Common myeloid progenitor, CD34-positive (primary cell): ENCODE measurements around the gene NMRAL1.
A peak's percentile ranks its signal among the peaks of the same experiment; 100 is the strongest.

Experiments used
- CTCF ChIA-PET: fragments of 350-600 bp; sonication (Branson Sonifier 250); formaldehyde crosslinking; loops from one replicate; lab custom pipeline; 2021; ENCODE audit warnings: antibody characterized with exemption; lab: Charles Lee
- POLR2A ChIA-PET: fragments of 350-600 bp; sonication (Branson Sonifier 250); formaldehyde crosslinking; loops from one replicate; lab custom pipeline; 2021; ENCODE audit warnings: antibody characterized with exemption; lab: Charles Lee
- DNase-seq, 3 donors: peaks; one replicate each; pipeline versions ENCODE4 v3.0.0 to v3.0.0-alpha.2; 2013
- H3K27ac ChIP-seq, 2 experiments: 1 replicate in 1 of 2; 2 replicates in 1 of 2; pipeline ENCODE4 v1.7.0; 2013; ENCODE audit warnings: inconsistent platforms in 2 of 2, low read length in 2 of 2, mild to moderate bottlenecking in 2 of 2, low read depth in 1 of 2, moderate library complexity in 1 of 2; ENCODE audit not compliant: severe bottlenecking in 2 of 2, insufficient read depth in 1 of 2, poor library complexity in 1 of 2
- H3K27me3 ChIP-seq, 5 experiments: replicated peaks in 2 of 5; 1 replicate in 3 of 5; 2 replicates in 2 of 5; pipeline versions ENCODE4 v1.6.1 to v1.7.0; 2013; ENCODE audit warnings: low read length in 4 of 5, mild to moderate bottlenecking in 2 of 5, moderate library complexity in 2 of 5, inconsistent platforms in 1 of 5; ENCODE audit not compliant: insufficient read depth in 5 of 5, control insufficient read depth in 4 of 5
- H3K36me3 ChIP-seq, 4 experiments: 1 replicate in 2 of 4; 2 replicates in 2 of 4; pipeline versions ENCODE4 v1.6.1 to v1.7.0; 2013; ENCODE audit warnings: low read length in 3 of 4, control low read depth in 1 of 4, mild to moderate bottlenecking in 1 of 4; ENCODE audit not compliant: control insufficient read depth in 4 of 4, insufficient read depth in 4 of 4
- H3K4me1 ChIP-seq, 4 experiments: 1 replicate in 3 of 4; 2 replicates in 1 of 4; pipeline versions ENCODE4 v1.6.1 to v1.7.1; 2013; ENCODE audit warnings: low read length in 3 of 4, mild to moderate bottlenecking in 3 of 4, control low read depth in 1 of 4, inconsistent platforms in 1 of 4, moderate library complexity in 1 of 4; ENCODE audit not compliant: control insufficient read depth in 4 of 4, insufficient read depth in 4 of 4; ENCODE audit errors: control extremely low read depth in 1 of 4
- H3K4me3 ChIP-seq, 7 experiments: 1 replicate in 4 of 7; 2 replicates in 3 of 7; pipeline versions ENCODE4 v1.5.1 to v1.7.0; 2013; ENCODE audit warnings: mild to moderate bottlenecking in 7 of 7, low read length in 6 of 7, moderate library complexity in 6 of 7, inconsistent platforms in 2 of 7, low read depth in 2 of 7, control low read depth in 1 of 7; ENCODE audit not compliant: insufficient read depth in 4 of 7, control insufficient read depth in 1 of 7; ENCODE audit errors: extremely low read depth in 1 of 7
- H3K9me3 ChIP-seq, 5 experiments: 1 replicate in 4 of 5; 2 replicates in 1 of 5; pipeline versions ENCODE4 v1.6.1 to v1.7.1; 2013; ENCODE audit warnings: low read length in 4 of 5, mild to moderate bottlenecking in 2 of 5, inconsistent platforms in 1 of 5, low read depth in 1 of 5, moderate library complexity in 1 of 5; ENCODE audit not compliant: control insufficient read depth in 4 of 5, insufficient read depth in 2 of 5; ENCODE audit errors: control extremely low read depth in 1 of 5
- WGBS: methylation state at CpG from one replicate; pipeline ENCODE4 v1.1.5; 2013; ENCODE audit not compliant: insufficient coverage; 5-methylcytosine and 5-hydroxymethylcytosine counted together

The NMRAL1 gene

DNA sequence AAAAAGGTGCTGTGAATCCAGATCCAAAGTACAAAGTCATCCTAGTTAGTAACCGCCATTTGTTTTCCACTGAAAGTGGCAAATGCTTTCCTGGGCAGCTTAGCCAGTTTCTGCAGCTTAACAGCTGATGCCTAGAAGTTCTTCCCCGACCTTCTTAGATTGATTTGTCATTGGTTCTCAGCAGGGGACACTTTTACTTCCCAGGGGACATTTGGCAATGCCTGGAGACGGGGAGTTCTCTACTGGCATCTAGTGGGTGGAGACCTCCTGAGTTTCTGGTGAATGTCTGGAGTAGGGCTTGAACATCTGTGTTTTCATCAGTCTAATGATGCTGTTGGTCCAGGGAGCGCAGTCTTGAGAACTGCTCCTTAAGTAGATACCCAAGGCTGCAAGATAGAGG lies 41.2 kb downstream of the NMRAL1 start:
- Histone ChIP-seq H3K9me3 (no peaks in the 10 kb centered on the region), H3K27me3 (no peaks in the 10 kb centered on the region), H3K4me1 (no peaks in the 10 kb centered on the region), H3K36me3 (peaks cover 11 to 62% (median 39%) of the 10 kb centered on the region in 4 experiments), H3K4me3 (no peak overlapping the region), H3K27ac (peak overlapping the region in 1 of 2 experiments; percentile 69)
- ChIA-PET CTCF (no interaction called here), POLR2A (no interaction called here)
- DNase-seq, result no peak
- whole genome bisulfite sequencing, result 93% methylated on average over 4 of the region's 4 CpGs

DNA sequence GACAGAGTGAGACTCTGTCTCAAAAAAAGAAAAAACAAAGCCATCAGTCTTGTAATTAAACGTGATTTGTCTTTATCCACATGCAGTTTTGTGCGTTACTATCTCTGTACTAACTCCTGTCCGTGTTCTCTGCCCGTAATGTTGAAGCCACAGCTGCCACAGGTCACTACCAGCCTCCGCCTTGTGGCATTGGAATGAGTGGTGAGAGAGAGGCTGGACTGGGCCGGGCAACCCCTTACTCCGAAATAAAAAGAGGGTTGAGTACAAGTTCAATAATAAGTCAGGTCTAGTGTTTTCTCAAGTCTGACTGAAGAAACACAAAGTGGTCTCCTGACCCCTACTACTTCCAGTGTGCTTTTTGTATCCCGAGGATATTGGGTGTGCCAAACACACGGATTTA lies 43.4 kb downstream of the NMRAL1 start:
- no peaks in the 10 kb centered on the region for H3K9me3 ChIP-seq
- no peak for DNase-seq
- no peaks in the 10 kb centered on the region for H3K27me3 ChIP-seq
- CTCF ChIA-PET, result no interaction called here
- H3K4me1 ChIP-seq, result peaks cover 7 to 14% (median 11%) of the 10 kb centered on the region in 4 experiments
- H3K4me3 ChIP-seq, result no peak overlapping the region
- 97% methylated on average over 9 of the region's 9 CpGs for WGBS
- no peak overlapping the region for H3K27ac ChIP-seq
- POLR2A ChIA-PET, result no interaction called here
- peaks cover 1 to 48% (median 31%) of the 10 kb centered on the region in 4 experiments for H3K36me3 ChIP-seq

DNA sequence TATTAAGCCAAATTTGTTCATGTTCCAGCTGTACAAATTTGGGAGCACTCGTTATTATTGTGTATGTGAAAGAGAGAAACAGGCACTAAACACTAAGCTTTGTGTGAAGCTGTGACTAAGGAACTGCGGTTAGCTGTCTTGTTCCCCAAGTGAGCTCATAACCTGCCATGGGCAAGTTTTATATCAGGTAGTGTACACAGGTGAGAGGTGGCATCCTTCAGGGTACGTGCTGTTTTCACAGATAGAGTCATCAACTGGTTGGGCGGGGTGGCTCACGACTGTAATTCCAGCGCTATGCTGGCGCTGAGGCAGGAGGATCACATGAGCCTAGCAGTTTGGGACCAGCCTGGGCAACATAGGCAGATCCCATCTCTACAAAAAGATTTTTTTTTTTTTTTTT lies 45.9 kb downstream of the NMRAL1 start:
- ChIA-PET CTCF (interaction anchor here (0.7 to 1.6 kb wide), 4 partner anchors 10 to 50 kb away, joined by 3 to 5 read pairs (median 3); no protein-coding TSS in a partner anchor), POLR2A (no interaction called here)
- H3K27ac ChIP-seq, result no peak overlapping the region
- no peaks in the 10 kb centered on the region for H3K9me3 ChIP-seq
- peaks cover 0 to 26% (median 13%) of the 10 kb centered on the region in 4 experiments for H3K36me3 ChIP-seq
- WGBS, result 100% methylated on average over 6 of the region's 7 CpGs
- DNase-seq, result no peak
- H3K27me3 ChIP-seq, result no peaks in the 10 kb centered on the region
- H3K4me3 ChIP-seq, result no peak overlapping the region
- peaks cover 10 to 20% (median 18%) of the 10 kb centered on the region in 4 experiments for H3K4me1 ChIP-seq

DNA sequence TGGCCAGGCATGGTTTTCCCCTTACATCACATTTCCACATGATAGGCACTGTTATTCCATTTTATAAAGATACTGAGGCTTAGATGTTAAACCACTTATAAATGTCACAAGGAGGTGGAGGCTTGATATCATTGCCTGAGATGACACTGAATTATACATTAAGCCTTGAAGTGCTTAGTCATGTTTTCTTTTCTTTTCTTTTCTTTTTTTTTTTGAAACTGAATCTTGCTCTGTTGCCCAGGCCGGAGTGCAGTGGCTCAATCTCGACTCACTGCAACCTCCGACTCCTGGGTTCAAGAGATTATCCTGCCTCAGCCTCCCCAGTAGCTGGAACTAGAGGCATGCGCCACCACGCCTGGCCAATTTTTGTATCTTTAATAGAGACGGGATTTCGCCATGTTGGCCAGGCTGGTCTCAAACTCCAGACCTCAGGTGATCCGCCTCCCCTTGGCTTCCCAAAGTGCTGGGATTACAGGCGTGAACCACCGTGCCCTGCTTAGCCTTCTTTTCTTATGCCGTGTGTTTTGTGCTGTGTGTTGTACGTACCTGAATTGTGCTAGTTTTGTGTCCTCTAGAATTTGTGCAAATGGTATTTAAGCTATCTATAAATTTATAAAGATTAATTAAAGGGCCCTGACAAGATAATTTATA lies 47.6 kb downstream of the NMRAL1 start:
- DNase-seq, result no peak
- CTCF ChIA-PET, result interaction anchor here (1.0 kb wide), 2 partner anchors 11 to 32 kb away, joined by 3 read pairs; no protein-coding TSS in a partner anchor
- POLR2A ChIA-PET, result no interaction called here
- Histone ChIP-seq H3K9me3 (no peaks in the 10 kb centered on the region), H3K4me1 (peaks cover 10 to 20% (median 18%) of the 10 kb centered on the region in 4 experiments), H3K27me3 (no peaks in the 10 kb centered on the region), H3K27ac (peak overlapping the region in 1 of 2 experiments; percentile 94), H3K4me3 (peak overlapping the region in 6 of 7 experiments; percentile 79 to 99 (median 90)), H3K36me3 (peaks cover 0 to 19% (median 11%) of the 10 kb centered on the region in 4 experiments)
- 97% methylated on average over 10 of the region's 12 CpGs for WGBS

DNA sequence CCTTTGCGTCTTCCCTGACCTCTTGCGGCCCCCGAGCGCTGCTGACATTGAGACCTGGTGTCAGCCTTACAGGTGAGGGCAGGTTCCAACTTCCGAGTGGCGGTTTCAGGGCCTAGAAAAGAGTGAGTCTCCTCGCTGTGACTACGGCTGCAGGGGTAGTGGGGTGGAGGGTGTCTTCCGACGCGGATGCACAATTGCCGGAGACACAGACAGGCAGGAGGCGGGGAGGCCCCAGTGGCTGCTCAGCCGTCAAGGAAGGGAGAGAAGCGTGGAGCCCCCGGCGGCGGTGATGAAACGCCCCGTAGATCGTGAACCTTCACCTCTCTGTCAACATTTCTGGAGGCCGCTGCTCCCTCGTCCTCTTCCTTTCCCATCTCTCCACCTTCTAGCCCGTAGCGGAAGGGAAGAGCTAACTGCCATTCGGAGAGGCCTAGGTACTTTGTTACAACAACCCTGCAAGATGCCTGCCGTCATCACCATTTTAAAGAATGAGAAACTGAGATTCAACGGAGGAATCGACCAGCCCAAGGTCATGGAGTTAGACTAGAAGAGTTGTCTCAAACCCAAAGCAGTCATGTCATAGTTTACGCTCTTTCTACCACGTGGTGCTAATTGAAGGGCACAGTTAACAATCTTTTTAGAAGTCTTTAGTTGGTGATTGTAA lies 48.3 kb downstream of the NMRAL1 start:
- POLR2A ChIA-PET, result no interaction called here
- DNase-seq, result no peak
- Histone ChIP-seq H3K4me1 (peaks cover 10 to 20% (median 18%) of the 10 kb centered on the region in 4 experiments), H3K36me3 (peaks cover 0 to 16% (median 7%) of the 10 kb centered on the region in 4 experiments), H3K27ac (peak overlapping the region; percentile 91 to 94), H3K27me3 (no peaks in the 10 kb centered on the region), H3K4me3 (peak overlapping the region; percentile 76 to 99 (median 89)), H3K9me3 (no peaks in the 10 kb centered on the region)
- WGBS, result under 1% methylated on average over 26 of the region's 31 CpGs
- CTCF ChIA-PET, result no interaction called here

DNA sequence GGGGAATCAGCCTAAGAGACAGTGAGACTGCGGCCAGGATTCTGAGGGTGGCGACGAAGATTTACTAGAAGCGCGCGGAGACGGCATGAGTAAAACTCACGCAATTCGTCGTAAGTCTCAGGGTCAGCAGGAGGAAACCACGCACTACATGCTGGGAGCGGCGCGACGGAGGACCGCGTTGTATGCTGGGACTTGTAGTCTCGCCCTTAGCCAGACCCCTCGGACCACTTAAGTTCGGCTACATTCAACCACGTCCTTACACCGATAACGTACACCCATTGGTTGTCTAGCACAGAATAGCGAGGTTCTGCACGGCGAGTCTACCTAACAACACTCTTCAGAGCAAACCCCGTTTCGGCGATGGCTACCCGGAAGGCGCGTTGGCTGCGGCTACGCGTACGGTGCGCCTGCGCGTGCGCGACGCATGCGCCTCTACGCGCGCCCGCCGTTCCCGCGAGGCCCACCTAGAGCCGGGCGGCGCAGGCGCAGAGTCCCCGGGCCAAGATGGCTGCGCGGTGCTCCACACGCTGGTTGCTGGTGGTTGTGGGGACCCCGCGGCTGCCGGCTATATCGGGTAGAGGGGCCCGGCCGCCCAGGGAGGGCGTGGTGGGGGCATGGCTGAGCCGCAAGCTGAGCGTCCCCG lies 48.9 kb downstream of the NMRAL1 start, which contains the start of gene DNAJA3:
DNAJA3 (plus strand) TSS at position 491 of the 643 bp plus-strand sequence; CDS start at position 505, 14 bp downstream.
- WGBS, result 0% methylated on average over 46 of the region's 68 CpGs
- Histone ChIP-seq H3K27ac (peak within 1 kb of the TSS; percentile 91 to 94), H3K4me1 (peaks cover 10 to 25% (median 18%) of the 10 kb centered on the region in 4 experiments), H3K9me3 (no peaks in the 10 kb centered on the region), H3K27me3 (no peaks in the 10 kb centered on the region), H3K4me3 (peak within 1 kb of the TSS; percentile 76 to 99 (median 89)), H3K36me3 (peaks cover 0 to 10% (median 4%) of the 10 kb centered on the region in 4 experiments)
- CTCF ChIA-PET, result no interaction called here
- POLR2A ChIA-PET, result no interaction called here
- peak; percentile 96 to 98 (median 97) for DNase-seq
